ENCODE measurements around the gene F5.
A peak's percentile ranks its signal among the peaks of the same experiment; 100 is the strongest.

The F5 gene

GRCh38 chr1:169475806-169476387 is 110.4 kb downstream of the F5 start:
- no peak for DNase-seq

- no peak for DNase-seq
Observed at GRCh38 chr1:169474302-169474995, 111.8 kb downstream of the F5 start.

- DNase-seq: no peak
Observed at GRCh38 chr1:169473347-169473746, 112.9 kb downstream of the F5 start.

- DNase-seq: no peak
Observed at GRCh38 chr1:169472738-169473137, 113.5 kb downstream of the F5 start.

- peak; percentile 7 for DNase-seq
Observed at GRCh38 chr1:169468982-169469381, 117.3 kb downstream of the F5 start.

- DNase-seq: peak; percentile 36
Observed at GRCh38 chr1:169466259-169467230, 119.7 kb downstream of the F5 start.

GRCh38 chr1:169465281-169465680 is 121.0 kb downstream of the F5 start:
- DNase-seq: no peak
